Neural cell (in vitro differentiated cells): Measurements from ENCODE around the gene LSM4. TPM values are rescaled to one million over a fixed set of nuclear protein-coding genes. Genes with fewer than 3 reads are reported as not detected.

Experiments
- H2AFZ ChIP-seq: fragments of 200-600, 300-800 bp; sonication (generic), shearing (Covaris generic); 2 replicates; pipeline ENCODE4 v1.6.0; 2014; ENCODE audit warnings: low read depth, mild to moderate bottlenecking, antibody characterized with exemption, low read length, moderate library complexity
- H3F3A ChIP-seq: fragments of 200-600 bp; shearing (Covaris generic); 2 replicates; pipeline ENCODE4 v1.6.1; 2016; ENCODE audit warnings: mild to moderate bottlenecking, moderate library complexity, mixed read lengths, antibody characterized with exemption, low read length; ENCODE audit not compliant: insufficient read depth, poor library complexity, severe bottlenecking
- H3K27ac ChIP-seq: fragments of 200-600, 300-800 bp; sonication (generic), shearing (Covaris generic); 2 replicates; pipeline ENCODE4 v1.5.1; 2014; ENCODE audit warnings: mild to moderate bottlenecking, low read length, moderate library complexity
- H3K27me3 ChIP-seq: fragments of 300-800, 200-600 bp; sonication (generic), shearing (Covaris generic); 2 replicates; pipeline ENCODE4 v1.6.0; 2014; ENCODE audit warnings: mild to moderate bottlenecking, low read depth, low read length, moderate library complexity; ENCODE audit not compliant: insufficient read depth
- H3K36me3 ChIP-seq: fragments of 300-800, 200-600 bp; sonication (generic), shearing (Covaris generic); 2 replicates; pipeline ENCODE4 v1.5.1; 2014; ENCODE audit warnings: mild to moderate bottlenecking, antibody characterized with exemption, low read length, moderate library complexity; ENCODE audit not compliant: insufficient read depth
- H3K4me2 ChIP-seq: fragments of 300-800, 200-600 bp; sonication (generic), shearing (Covaris generic); 2 replicates; pipeline ENCODE4 v1.6.0; 2014; ENCODE audit warnings: mild to moderate bottlenecking, low read length
- H3K4me3 ChIP-seq: fragments of 300-800, 200-600 bp; sonication (generic), shearing (Covaris generic); 2 replicates; pipeline ENCODE4 v1.5.1; 2014; ENCODE audit warnings: mild to moderate bottlenecking, low read length, moderate library complexity
- H3K79me2 ChIP-seq: fragments of 200-600 bp; shearing (Covaris generic); replicated peaks from 2 replicates; pipeline ENCODE4 v1.6.0; 2014; ENCODE audit warnings: mild to moderate bottlenecking, low read length, moderate library complexity; ENCODE audit not compliant: insufficient read depth
- H3K9ac ChIP-seq: fragments of 300-800, 200-600 bp; sonication (generic), shearing (Covaris generic); 2 replicates; pipeline ENCODE4 v1.6.1; 2016; ENCODE audit warnings: mild to moderate bottlenecking, low read length, mixed read lengths
- H3K9me2 ChIP-seq: fragments of 200-600 bp; shearing (Covaris generic); 2 replicates; pipeline ENCODE4 v1.6.1; 2016; ENCODE audit warnings: mild to moderate bottlenecking, low read length, mixed read lengths; ENCODE audit not compliant: insufficient read depth
- H3K9me3 ChIP-seq: fragments of 200-600, 300-800 bp; sonication (generic), shearing (Covaris generic); 2 replicates; pipeline ENCODE4 v1.6.1; 2016; ENCODE audit warnings: mild to moderate bottlenecking, mixed run types, low read length, moderate library complexity, mixed read lengths
- H4K20me1 ChIP-seq: fragments of 200-600 bp; shearing (Covaris generic); 2 replicates; pipeline ENCODE4 v1.6.1; 2016; ENCODE audit warnings: mild to moderate bottlenecking, mixed run types; ENCODE audit not compliant: insufficient read depth
- EP300 ChIP-seq: fragments of 450-650 bp; conservative IDR thresholded peaks from 2 replicates; pipeline ENCODE4 v1.6.1; 2014; ENCODE audit warnings: antibody characterized with exemption, mild to moderate bottlenecking, moderate library complexity; ENCODE audit not compliant: poor library complexity, severe bottlenecking
- EZH2 ChIP-seq: fragments of 200-600, 300-800 bp; shearing (Covaris generic), sonication (generic); IDR thresholded peaks from 2 replicates; pipeline ENCODE4 v1.6.1; 2014; ENCODE audit warnings: antibody characterized with exemption, low read length, borderline replicate concordance, mild to moderate bottlenecking; ENCODE audit not compliant: insufficient read depth, poor library complexity, severe bottlenecking
- MXI1 ChIP-seq: fragments of 450-650 bp; conservative IDR thresholded peaks from 2 replicates; pipeline ENCODE4 v1.6.1; 2014; ENCODE audit warnings: antibody characterized with exemption, mild to moderate bottlenecking; ENCODE audit not compliant: poor library complexity, severe bottlenecking
- POLR2AphosphoS5 ChIP-seq: IDR thresholded peaks from 2 replicates; pipeline ENCODE4 v1.6.1; 2012
- RAD21 ChIP-seq: fragments of 450-650 bp; conservative IDR thresholded peaks from 2 replicates; pipeline ENCODE4 v1.6.1; 2014; ENCODE audit warnings: antibody characterized with exemption, mild to moderate bottlenecking, moderate library complexity
- SMC3 ChIP-seq: fragments of 450-650 bp; conservative IDR thresholded peaks from 2 replicates; pipeline ENCODE4 v1.6.1; 2014; ENCODE audit warnings: antibody characterized with exemption, mild to moderate bottlenecking, moderate library complexity; ENCODE audit not compliant: poor library complexity
- TAF1 ChIP-seq: IDR thresholded peaks from 2 replicates; pipeline ENCODE4 v1.6.1; 2012; ENCODE audit warnings: low read depth
- polyA plus RNA-seq: library from polyadenylated mRNA; depleted of rRNA; stranded (reverse); fragments of >200 nt; gene quantifications from 2 replicates; pipeline ENCODE4 v1.2.3, GENCODE V29; 2014
- TF ChIP-seq, protein P1 (sequence below): IDR thresholded peaks from 2 replicates; pipeline ENCODE4 v1.6.1; 2012; ENCODE audit warnings: borderline replicate concordance
- TF ChIP-seq, protein P2 (sequence below): fragments of 450-650 bp; IDR thresholded peaks from 2 replicates; pipeline ENCODE4 v1.5.1; 2014; ENCODE audit warnings: antibody characterized with exemption, mild to moderate bottlenecking, moderate library complexity; ENCODE audit not compliant: poor library complexity, severe bottlenecking

LSM4 gene
- polyA plus RNA-seq, 1 donor from 2014 or later = 382 TPM

DNA sequence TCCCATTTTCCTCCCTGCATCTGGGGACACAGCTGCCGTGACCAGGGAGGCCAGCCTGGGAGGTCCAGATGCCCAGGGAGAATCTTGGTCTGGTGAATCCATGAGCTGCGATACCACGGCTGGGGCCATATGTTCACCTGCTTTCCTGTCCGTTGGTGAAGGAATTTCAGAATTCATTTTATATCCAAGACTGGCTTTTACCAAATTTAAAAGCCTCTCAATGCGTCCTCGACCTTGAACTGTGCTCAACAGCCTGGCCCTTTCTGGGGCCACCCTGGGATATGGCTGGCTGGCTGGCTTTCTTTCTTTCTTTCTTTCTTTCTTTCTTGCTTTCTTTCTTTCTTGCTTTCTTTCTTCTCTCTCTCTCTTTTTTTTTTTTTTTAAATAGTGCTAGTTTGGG is 40.9 kb upstream of the LSM4 start:
- Histone ChIP-seq H3F3A (no peaks in the 10 kb centered on the region), H3K9ac (no peak overlapping the region), H3K9me2 (no peaks in the 10 kb centered on the region), H3K4me2 (no peak overlapping the region), H3K9me3 (no peaks in the 10 kb centered on the region), H3K36me3 (no peaks in the 10 kb centered on the region), H3K27me3 (no peaks in the 10 kb centered on the region), H3K4me3 (no peak overlapping the region), H4K20me1 (no peaks in the 10 kb centered on the region), H3K79me2 (no peaks in the 10 kb centered on the region), H3K27ac (no peak overlapping the region), H2AFZ (no peak overlapping the region)
- TF ChIP-seq, protein P1, sequence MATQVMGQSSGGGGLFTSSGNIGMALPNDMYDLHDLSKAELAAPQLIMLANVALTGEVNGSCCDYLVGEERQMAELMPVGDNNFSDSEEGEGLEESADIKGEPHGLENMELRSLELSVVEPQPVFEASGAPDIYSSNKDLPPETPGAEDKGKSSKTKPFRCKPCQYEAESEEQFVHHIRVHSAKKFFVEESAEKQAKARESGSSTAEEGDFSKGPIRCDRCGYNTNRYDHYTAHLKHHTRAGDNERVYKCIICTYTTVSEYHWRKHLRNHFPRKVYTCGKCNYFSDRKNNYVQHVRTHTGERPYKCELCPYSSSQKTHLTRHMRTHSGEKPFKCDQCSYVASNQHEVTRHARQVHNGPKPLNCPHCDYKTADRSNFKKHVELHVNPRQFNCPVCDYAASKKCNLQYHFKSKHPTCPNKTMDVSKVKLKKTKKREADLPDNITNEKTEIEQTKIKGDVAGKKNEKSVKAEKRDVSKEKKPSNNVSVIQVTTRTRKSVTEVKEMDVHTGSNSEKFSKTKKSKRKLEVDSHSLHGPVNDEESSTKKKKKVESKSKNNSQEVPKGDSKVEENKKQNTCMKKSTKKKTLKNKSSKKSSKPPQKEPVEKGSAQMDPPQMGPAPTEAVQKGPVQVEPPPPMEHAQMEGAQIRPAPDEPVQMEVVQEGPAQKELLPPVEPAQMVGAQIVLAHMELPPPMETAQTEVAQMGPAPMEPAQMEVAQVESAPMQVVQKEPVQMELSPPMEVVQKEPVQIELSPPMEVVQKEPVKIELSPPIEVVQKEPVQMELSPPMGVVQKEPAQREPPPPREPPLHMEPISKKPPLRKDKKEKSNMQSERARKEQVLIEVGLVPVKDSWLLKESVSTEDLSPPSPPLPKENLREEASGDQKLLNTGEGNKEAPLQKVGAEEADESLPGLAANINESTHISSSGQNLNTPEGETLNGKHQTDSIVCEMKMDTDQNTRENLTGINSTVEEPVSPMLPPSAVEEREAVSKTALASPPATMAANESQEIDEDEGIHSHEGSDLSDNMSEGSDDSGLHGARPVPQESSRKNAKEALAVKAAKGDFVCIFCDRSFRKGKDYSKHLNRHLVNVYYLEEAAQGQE = no peak
- TF ChIP-seq EP300 = no peak
- no peak for TF ChIP-seq SMC3
- TF ChIP-seq TAF1 = no peak
- no peak for TF ChIP-seq EZH2
- TF ChIP-seq, protein P2, sequence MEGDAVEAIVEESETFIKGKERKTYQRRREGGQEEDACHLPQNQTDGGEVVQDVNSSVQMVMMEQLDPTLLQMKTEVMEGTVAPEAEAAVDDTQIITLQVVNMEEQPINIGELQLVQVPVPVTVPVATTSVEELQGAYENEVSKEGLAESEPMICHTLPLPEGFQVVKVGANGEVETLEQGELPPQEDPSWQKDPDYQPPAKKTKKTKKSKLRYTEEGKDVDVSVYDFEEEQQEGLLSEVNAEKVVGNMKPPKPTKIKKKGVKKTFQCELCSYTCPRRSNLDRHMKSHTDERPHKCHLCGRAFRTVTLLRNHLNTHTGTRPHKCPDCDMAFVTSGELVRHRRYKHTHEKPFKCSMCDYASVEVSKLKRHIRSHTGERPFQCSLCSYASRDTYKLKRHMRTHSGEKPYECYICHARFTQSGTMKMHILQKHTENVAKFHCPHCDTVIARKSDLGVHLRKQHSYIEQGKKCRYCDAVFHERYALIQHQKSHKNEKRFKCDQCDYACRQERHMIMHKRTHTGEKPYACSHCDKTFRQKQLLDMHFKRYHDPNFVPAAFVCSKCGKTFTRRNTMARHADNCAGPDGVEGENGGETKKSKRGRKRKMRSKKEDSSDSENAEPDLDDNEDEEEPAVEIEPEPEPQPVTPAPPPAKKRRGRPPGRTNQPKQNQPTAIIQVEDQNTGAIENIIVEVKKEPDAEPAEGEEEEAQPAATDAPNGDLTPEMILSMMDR = no peak
- no peak for TF ChIP-seq POLR2AphosphoS5
- no peak for TF ChIP-seq RAD21
- no peak for TF ChIP-seq MXI1

DNA sequence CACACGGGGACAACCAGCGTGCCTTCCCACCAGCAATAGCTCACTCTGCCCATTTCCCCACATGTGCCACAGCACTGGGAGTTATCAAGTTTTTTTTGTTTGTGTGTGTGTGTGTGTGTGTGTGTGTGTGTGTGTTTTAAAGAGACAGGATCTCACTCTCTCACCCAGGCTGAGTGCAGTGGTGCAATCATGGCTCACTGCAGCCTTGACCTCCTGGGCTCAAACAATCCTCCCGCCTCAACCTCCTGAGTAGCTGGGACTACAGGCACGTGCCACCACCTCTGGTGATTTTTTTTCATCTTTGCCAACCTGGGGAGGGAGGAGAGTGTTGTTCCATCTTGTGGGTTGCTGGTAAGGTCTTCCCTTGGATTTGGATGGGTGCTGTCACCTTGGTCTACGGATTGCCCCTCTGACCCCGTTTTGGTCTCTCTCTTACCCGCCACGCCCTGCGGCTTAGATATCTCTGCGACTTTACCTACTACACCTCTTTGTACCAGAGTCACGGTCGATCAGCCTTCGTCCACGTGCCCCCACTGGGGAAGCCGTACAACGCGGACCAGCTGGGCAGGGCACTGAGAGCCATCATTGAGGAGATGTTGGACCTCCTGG is 40.2 kb upstream of the LSM4 start:
- no peaks in the 10 kb centered on the region for H3F3A ChIP-seq
- H3K27ac ChIP-seq = no peak overlapping the region
- no peak overlapping the region for H3K4me3 ChIP-seq
- H3K4me2 ChIP-seq = no peak overlapping the region
- no peaks in the 10 kb centered on the region for H4K20me1 ChIP-seq
- H3K36me3 ChIP-seq = no peaks in the 10 kb centered on the region
- no peaks in the 10 kb centered on the region for H3K79me2 ChIP-seq
- H3K9ac ChIP-seq = no peak overlapping the region
- no peak overlapping the region for H2AFZ ChIP-seq
- H3K27me3 ChIP-seq = no peaks in the 10 kb centered on the region
- H3K9me2 ChIP-seq = no peaks in the 10 kb centered on the region
- H3K9me3 ChIP-seq = no peaks in the 10 kb centered on the region
- no peak for TF ChIP-seq POLR2AphosphoS5
- TF ChIP-seq, protein P2 = no peak
- no peak for TF ChIP-seq EZH2
- TF ChIP-seq RAD21 = no peak
- TF ChIP-seq, protein P1 = no peak
- TF ChIP-seq EP300 = no peak
- TF ChIP-seq TAF1 = no peak
- TF ChIP-seq SMC3 = no peak
- no peak for TF ChIP-seq MXI1
